ENCODE results near the gene ZNF580. TPM values are rescaled to one million over a fixed set of nuclear protein-coding genes. Genes with fewer than 3 reads are reported as not detected.

ZNF580 gene
- total and polyA plus RNA-seq, 9 of the 15 experiments (the other 6 are each of a cell fraction or from before 2014, with no cell fraction given), result 2.3 to 47.4 (median 6.0) TPM

- DNase-seq (ENCODE audit: extremely low read depth in 1 of 4, low spot score in 3 of 4), result no peak
- H4K20me1 ChIP-seq (replicated peaks; ENCODE audit: control insufficient read depth, insufficient read depth, low read length), result peaks cover 41% of the 10 kb centered on the region
- no peak for ATAC-seq
- peak overlapping the region; percentile 89 for H3K4me2 ChIP-seq (ENCODE audit: insufficient read depth, low read length)
- H3K79me2 ChIP-seq (ENCODE audit: control insufficient read depth, insufficient read depth, low read length), result peaks cover 91% of the 10 kb centered on the region
- 4% methylated on average over 16 of the region's 16 CpGs for WGBS (ENCODE audit: insufficient coverage, low coverage, missing lambda C conversion rate)
- peaks cover 46 to 76% of the 10 kb centered on the region in 2 experiments for H3K4me1 ChIP-seq (replicated peaks in 1 of 2; ENCODE audit: control insufficient read depth in 2 of 2, insufficient read depth in 2 of 2, low read length in 2 of 2)
- H3K36me3 ChIP-seq (ENCODE audit: control insufficient read depth, insufficient read depth, low read length), result peaks cover 82% of the 10 kb centered on the region; the same call in 2 of the 3 replicates
- peak overlapping the region; percentile 83 for H3K4me3 ChIP-seq
- H3K9me1 ChIP-seq (ENCODE audit: control insufficient read depth, insufficient read depth, low read length), result peaks cover 6% of the 10 kb centered on the region
- intact Hi-C loops (cut with micrococcal nuclease), result no loop called here
- no peaks in the 10 kb centered on the region for H3K9me3 ChIP-seq (replicated peaks; ENCODE audit: control insufficient read depth, insufficient read depth, low read depth, low read length)
- H3K9ac ChIP-seq (ENCODE audit: insufficient read depth in 1 of 2, low read depth in 2 of 2, low read length in 2 of 2), result peak overlapping the region; percentile 81 to 98
- CTCF ChIA-PET (ENCODE audit: low intra/inter-chr PET ratio), result no interaction called here
- peak overlapping the region; percentile 83 for H3K27ac ChIP-seq (ENCODE audit: extremely low read depth, low read depth, low read length)
- no peak overlapping the region for H2AFZ ChIP-seq (ENCODE audit: low read depth, low read length)
- POLR2A ChIA-PET, result interaction anchor here (0.9 to 1.6 kb wide), 5 partner anchors 13 to 51 kb away, joined by 3 to 7 read pairs (median 4); partner anchors contain the start of genes U2AF2 and ZNF784
- H3K27me3 ChIP-seq (ENCODE audit: control insufficient read depth in 2 of 2, insufficient read depth in 2 of 2, low read length in 2 of 2), result no peaks in the 10 kb centered on the region
- in situ Hi-C loops (cut with MboI), result no loop called here
- no TSS peak for BruUV-seq (replicated peaks)
- FAIRE-seq, result peak; percentile 23
- TF ChIP-seq SAFB (IDR thresholded peaks at IDR 0.05; ENCODE audit: borderline replicate concordance, low read depth, low read length) (no peak), HDAC8 (tag; IDR thresholded peaks at IDR 0.05) (no peak), ELF1 (tag; IDR thresholded peaks at IDR 0.05) (0 out of 2 replicates have a peak, but pooled peaks have one; percentile 27), AFF1 (IDR thresholded peaks at IDR 0.05; ENCODE audit: low read depth in 1 of 2, partially characterized antibody in 2 of 2) (no peak), GTF2A2 (tag; IDR thresholded peaks at IDR 0.05) (no peak), THRAP3 (IDR thresholded peaks at IDR 0.05; ENCODE audit: borderline replicate concordance) (no peak), ARID3B (CRISPR knock-in tag; IDR thresholded peaks at IDR 0.05; ENCODE audit: borderline replicate concordance) (no peak), ELF4 (CRISPR knock-in tag; IDR thresholded peaks at IDR 0.05) (0 out of 2 replicates have a peak, but pooled peaks have one; percentile 16)
- TF ChIP-seq, protein P1, sequence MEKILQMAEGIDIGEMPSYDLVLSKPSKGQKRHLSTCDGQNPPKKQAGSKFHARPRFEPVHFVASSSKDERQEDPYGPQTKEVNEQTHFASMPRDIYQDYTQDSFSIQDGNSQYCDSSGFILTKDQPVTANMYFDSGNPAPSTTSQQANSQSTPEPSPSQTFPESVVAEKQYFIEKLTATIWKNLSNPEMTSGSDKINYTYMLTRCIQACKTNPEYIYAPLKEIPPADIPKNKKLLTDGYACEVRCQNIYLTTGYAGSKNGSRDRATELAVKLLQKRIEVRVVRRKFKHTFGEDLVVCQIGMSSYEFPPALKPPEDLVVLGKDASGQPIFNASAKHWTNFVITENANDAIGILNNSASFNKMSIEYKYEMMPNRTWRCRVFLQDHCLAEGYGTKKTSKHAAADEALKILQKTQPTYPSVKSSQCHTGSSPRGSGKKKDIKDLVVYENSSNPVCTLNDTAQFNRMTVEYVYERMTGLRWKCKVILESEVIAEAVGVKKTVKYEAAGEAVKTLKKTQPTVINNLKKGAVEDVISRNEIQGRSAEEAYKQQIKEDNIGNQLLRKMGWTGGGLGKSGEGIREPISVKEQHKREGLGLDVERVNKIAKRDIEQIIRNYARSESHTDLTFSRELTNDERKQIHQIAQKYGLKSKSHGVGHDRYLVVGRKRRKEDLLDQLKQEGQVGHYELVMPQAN (IDR thresholded peaks at IDR 0.05; ENCODE audit: borderline replicate concordance), result peak; percentile 2; the same call in 1 of the 2 replicates
- TF ChIP-seq, protein P2, sequence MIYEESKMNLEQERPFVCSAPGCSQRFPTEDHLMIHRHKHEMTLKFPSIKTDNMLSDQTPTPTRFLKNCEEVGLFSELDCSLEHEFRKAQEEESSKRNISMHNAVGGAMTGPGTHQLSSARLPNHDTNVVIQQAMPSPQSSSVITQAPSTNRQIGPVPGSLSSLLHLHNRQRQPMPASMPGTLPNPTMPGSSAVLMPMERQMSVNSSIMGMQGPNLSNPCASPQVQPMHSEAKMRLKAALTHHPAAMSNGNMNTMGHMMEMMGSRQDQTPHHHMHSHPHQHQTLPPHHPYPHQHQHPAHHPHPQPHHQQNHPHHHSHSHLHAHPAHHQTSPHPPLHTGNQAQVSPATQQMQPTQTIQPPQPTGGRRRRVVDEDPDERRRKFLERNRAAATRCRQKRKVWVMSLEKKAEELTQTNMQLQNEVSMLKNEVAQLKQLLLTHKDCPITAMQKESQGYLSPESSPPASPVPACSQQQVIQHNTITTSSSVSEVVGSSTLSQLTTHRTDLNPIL (CRISPR knock-in tag; IDR thresholded peaks at IDR 0.05), result no peak
Observed at GRCh38 chr19:55675661-55676354, 35.0 kb downstream of the ZNF580 start.
